Measurements from ENCODE around the gene SND1. TPM values are rescaled to one million over a fixed set of nuclear protein-coding genes. Genes with fewer than 3 reads are reported as not detected.

Gene SND1
- total and polyA plus RNA-seq, 2 donors = 55.1 to 104 TPM

- no peak overlapping the region for H3K27ac ChIP-seq (ENCODE audit: low read depth in 1 of 2, low read length in 1 of 2)
- no peak overlapping the region for H3K4me3 ChIP-seq (ENCODE audit: low read length in 2 of 2)
- no peak for DNase-seq (ENCODE audit: low read depth in 6 of 9, low spot score in 9 of 9)
These were observed 327.7 kb downstream of the SND1 start for GRCh38 chr7:127979728-127980126.

GRCh38 chr7:127980901-127981300 lies 328.9 kb downstream of the SND1 start:
- Histone ChIP-seq H3K36me3 (ENCODE audit: control insufficient read depth in 2 of 2, insufficient read depth in 2 of 2, low read length in 1 of 2) (peaks cover 0 to 5% of the 10 kb centered on the region in 2 donors), H3K4me3 (ENCODE audit: low read length in 2 of 2) (no peak overlapping the region), H3K9me3 (ENCODE audit: control insufficient read depth in 2 of 2, insufficient read depth in 1 of 2, low read length in 1 of 2) (peaks cover 2 to 8% of the 10 kb centered on the region in 2 donors), H3K27me3 (ENCODE audit: control insufficient read depth in 2 of 2, insufficient read depth in 1 of 2, low read length in 1 of 2) (no peaks in the 10 kb centered on the region), H3K27ac (ENCODE audit: low read depth in 1 of 2, low read length in 1 of 2) (no peak overlapping the region), H3K4me1 (ENCODE audit: control insufficient read depth in 2 of 2, insufficient read depth in 2 of 2, low read length in 2 of 2) (no peaks in the 10 kb centered on the region)
- no peak for DNase-seq (ENCODE audit: low read depth in 6 of 9, low spot score in 9 of 9)
- WGBS = 90% methylated on average over 1 of the region's 1 CpG

More at GRCh38 chr7:127979728-127980126, 327.7 kb downstream of the SND1 start:
- Histone ChIP-seq H3K36me3 (ENCODE audit: control insufficient read depth in 2 of 2, insufficient read depth in 2 of 2, low read length in 1 of 2) (peaks cover 0 to 5% of the 10 kb centered on the region in 2 donors), H3K9me3 (ENCODE audit: control insufficient read depth in 2 of 2, insufficient read depth in 1 of 2, low read length in 1 of 2) (peaks cover 2 to 8% of the 10 kb centered on the region in 2 donors), H3K4me1 (ENCODE audit: control insufficient read depth in 2 of 2, insufficient read depth in 2 of 2, low read length in 2 of 2) (no peaks in the 10 kb centered on the region), H3K27me3 (ENCODE audit: control insufficient read depth in 2 of 2, insufficient read depth in 1 of 2, low read length in 1 of 2) (no peaks in the 10 kb centered on the region)

- Histone ChIP-seq H3K4me3 (ENCODE audit: low read length in 2 of 2) (no peak overlapping the region), H3K27ac (ENCODE audit: low read depth in 1 of 2, low read length in 1 of 2) (no peak overlapping the region), H3K4me1 (ENCODE audit: control insufficient read depth in 2 of 2, insufficient read depth in 2 of 2, low read length in 2 of 2) (no peaks in the 10 kb centered on the region), H3K27me3 (ENCODE audit: control insufficient read depth in 2 of 2, insufficient read depth in 1 of 2, low read length in 1 of 2) (no peaks in the 10 kb centered on the region), H3K9me3 (ENCODE audit: control insufficient read depth in 2 of 2, insufficient read depth in 1 of 2, low read length in 1 of 2) (peaks cover 2 to 8% of the 10 kb centered on the region in 2 donors), H3K36me3 (ENCODE audit: control insufficient read depth in 2 of 2, insufficient read depth in 2 of 2, low read length in 1 of 2) (peaks cover 0 to under 1% of the 10 kb centered on the region in 2 donors)
- peak in 4 of 9 donors; percentile 2 to 37 (median 8) for DNase-seq (ENCODE audit: low read depth in 6 of 9, low spot score in 9 of 9)
- WGBS = 91% methylated on average over 4 of the region's 4 CpGs
These were observed 330.0 kb downstream of the SND1 start for GRCh38 chr7:127981965-127982364.

GRCh38 chr7:127983804-127984332 lies 331.9 kb downstream of the SND1 start:
- Histone ChIP-seq H3K27me3 (ENCODE audit: control insufficient read depth in 2 of 2, insufficient read depth in 1 of 2, low read length in 1 of 2) (no peaks in the 10 kb centered on the region), H3K27ac (ENCODE audit: low read depth in 1 of 2, low read length in 1 of 2) (no peak overlapping the region), H3K36me3 (ENCODE audit: control insufficient read depth in 2 of 2, insufficient read depth in 2 of 2, low read length in 1 of 2) (peaks cover 0 to 5% of the 10 kb centered on the region in 2 donors), H3K4me3 (ENCODE audit: low read length in 2 of 2) (no peak overlapping the region), H3K4me1 (ENCODE audit: control insufficient read depth in 2 of 2, insufficient read depth in 2 of 2, low read length in 2 of 2) (no peaks in the 10 kb centered on the region), H3K9me3 (ENCODE audit: control insufficient read depth in 2 of 2, insufficient read depth in 1 of 2, low read length in 1 of 2) (peaks cover 2 to 4% of the 10 kb centered on the region in 2 donors)
- 93% methylated on average over 5 of the region's 5 CpGs for WGBS
- no peak for DNase-seq (ENCODE audit: low read depth in 6 of 9, low spot score in 9 of 9)

- H3K27ac ChIP-seq (ENCODE audit: low read depth in 1 of 2, low read length in 1 of 2) = no peak overlapping the region
- WGBS = 96% methylated on average over 4 of the region's 4 CpGs
- peaks cover 0 to 10% of the 10 kb centered on the region in 2 donors for H3K36me3 ChIP-seq (ENCODE audit: control insufficient read depth in 2 of 2, insufficient read depth in 2 of 2, low read length in 1 of 2)
- no peak overlapping the region for H3K4me3 ChIP-seq (ENCODE audit: low read length in 2 of 2)
- DNase-seq (ENCODE audit: low read depth in 6 of 9, low spot score in 9 of 9) = no peak
- H3K9me3 ChIP-seq (ENCODE audit: control insufficient read depth in 2 of 2, insufficient read depth in 1 of 2, low read length in 1 of 2) = no peaks in the 10 kb centered on the region
- no peaks in the 10 kb centered on the region for H3K4me1 ChIP-seq (ENCODE audit: control insufficient read depth in 2 of 2, insufficient read depth in 2 of 2, low read length in 2 of 2)
- H3K27me3 ChIP-seq (ENCODE audit: control insufficient read depth in 2 of 2, insufficient read depth in 1 of 2, low read length in 1 of 2) = no peaks in the 10 kb centered on the region
These were observed 334.9 kb downstream of the SND1 start for GRCh38 chr7:127986581-127987521.

GRCh38 chr7:127988751-127989150 lies 336.8 kb downstream of the SND1 start:
- no peak overlapping the region for H3K27ac ChIP-seq (ENCODE audit: low read depth in 1 of 2, low read length in 1 of 2)
- DNase-seq (ENCODE audit: low read depth in 6 of 9, low spot score in 9 of 9) = no peak
- no peaks in the 10 kb centered on the region for H3K27me3 ChIP-seq (ENCODE audit: control insufficient read depth in 2 of 2, insufficient read depth in 1 of 2, low read length in 1 of 2)
- H3K9me3 ChIP-seq (ENCODE audit: control insufficient read depth in 2 of 2, insufficient read depth in 1 of 2, low read length in 1 of 2) = no peaks in the 10 kb centered on the region
- no peak overlapping the region for H3K4me3 ChIP-seq (ENCODE audit: low read length in 2 of 2)
- H3K4me1 ChIP-seq (ENCODE audit: control insufficient read depth in 2 of 2, insufficient read depth in 2 of 2, low read length in 2 of 2) = no peaks in the 10 kb centered on the region
- peaks cover 1 to 14% of the 10 kb centered on the region in 2 donors for H3K36me3 ChIP-seq (ENCODE audit: control insufficient read depth in 2 of 2, insufficient read depth in 2 of 2, low read length in 1 of 2)
- 91% methylated on average over 1 of the region's 1 CpG for WGBS

GRCh38 chr7:127993317-127993716 lies 341.3 kb downstream of the SND1 start:
- H3K9me3 ChIP-seq (ENCODE audit: control insufficient read depth in 2 of 2, insufficient read depth in 1 of 2, low read length in 1 of 2) = no peaks in the 10 kb centered on the region
- no peak overlapping the region for H3K27ac ChIP-seq (ENCODE audit: low read depth in 1 of 2, low read length in 1 of 2)
- H3K27me3 ChIP-seq (ENCODE audit: control insufficient read depth in 2 of 2, insufficient read depth in 1 of 2, low read length in 1 of 2) = no peaks in the 10 kb centered on the region
- H3K36me3 ChIP-seq (ENCODE audit: control insufficient read depth in 2 of 2, insufficient read depth in 2 of 2, low read length in 1 of 2) = peaks cover 11 to 16% of the 10 kb centered on the region in 2 donors
- DNase-seq (ENCODE audit: low read depth in 6 of 9, low spot score in 9 of 9) = no peak
- 97% methylated on average over 6 of the region's 6 CpGs for WGBS
- no peak overlapping the region for H3K4me3 ChIP-seq (ENCODE audit: low read length in 2 of 2)
- no peaks in the 10 kb centered on the region for H3K4me1 ChIP-seq (ENCODE audit: control insufficient read depth in 2 of 2, insufficient read depth in 2 of 2, low read length in 2 of 2)

GRCh38 chr7:127993987-127994386 lies 342.0 kb downstream of the SND1 start:
- WGBS = 98% methylated on average over 5 of the region's 5 CpGs
- H3K4me3 ChIP-seq (ENCODE audit: low read length in 2 of 2) = no peak overlapping the region
- peaks cover 11 to 20% of the 10 kb centered on the region in 2 donors for H3K36me3 ChIP-seq (ENCODE audit: control insufficient read depth in 2 of 2, insufficient read depth in 2 of 2, low read length in 1 of 2)

GRCh38 chr7:127995156-127995880 lies 343.3 kb downstream of the SND1 start:
- Histone ChIP-seq H3K4me1 (ENCODE audit: control insufficient read depth in 2 of 2, insufficient read depth in 2 of 2, low read length in 2 of 2) (no peaks in the 10 kb centered on the region), H3K4me3 (ENCODE audit: low read length in 2 of 2) (no peak overlapping the region), H3K27ac (ENCODE audit: low read depth in 1 of 2, low read length in 1 of 2) (peak overlapping the region in 1 of 2 donors; percentile 62), H3K9me3 (ENCODE audit: control insufficient read depth in 2 of 2, insufficient read depth in 1 of 2, low read length in 1 of 2) (no peaks in the 10 kb centered on the region), H3K27me3 (ENCODE audit: control insufficient read depth in 2 of 2, insufficient read depth in 1 of 2, low read length in 1 of 2) (no peaks in the 10 kb centered on the region), H3K36me3 (ENCODE audit: control insufficient read depth in 2 of 2, insufficient read depth in 2 of 2, low read length in 1 of 2) (peaks cover 11 to 20% of the 10 kb centered on the region in 2 donors)
- WGBS = 93% methylated on average over 3 of the region's 3 CpGs
- no peak for DNase-seq (ENCODE audit: low read depth in 6 of 9, low spot score in 9 of 9)

More at GRCh38 chr7:127993987-127994386, 342.0 kb downstream of the SND1 start:
- DNase-seq (ENCODE audit: low read depth in 6 of 9, low spot score in 9 of 9) = no peak
- no peaks in the 10 kb centered on the region for H3K4me1 ChIP-seq (ENCODE audit: control insufficient read depth in 2 of 2, insufficient read depth in 2 of 2, low read length in 2 of 2)
- no peaks in the 10 kb centered on the region for H3K9me3 ChIP-seq (ENCODE audit: control insufficient read depth in 2 of 2, insufficient read depth in 1 of 2, low read length in 1 of 2)
- no peaks in the 10 kb centered on the region for H3K27me3 ChIP-seq (ENCODE audit: control insufficient read depth in 2 of 2, insufficient read depth in 1 of 2, low read length in 1 of 2)
- no peak overlapping the region for H3K27ac ChIP-seq (ENCODE audit: low read depth in 1 of 2, low read length in 1 of 2)

Data from thymus (tissue), 11 donors.